Kidney (tissue), 14 donors: ENCODE data around the gene TEFM. TPM values are rescaled to one million over a fixed set of nuclear protein-coding genes. Genes with fewer than 3 reads are reported as not detected.

ENCODE experiments used
- DNase-seq, 5 donors: peaks; one replicate each; pipeline ENCODE4 v3.0.0-alpha.2; 2013 to 2020
- FAIRE-seq: peaks from 2 replicates; lab custom pipeline; 2012; peaks lifted over from hg19 to GRCh38; lab: Jason Lieb, UNC
- H3K27ac ChIP-seq, 2 donors: one replicate each; pipeline ENCODE4 v1.7.0; 2013; ENCODE audit warnings: low read depth in 2 of 2, low read length in 2 of 2, inconsistent platforms in 1 of 2
- H3K27me3 ChIP-seq: one replicate; pipeline ENCODE4 v1.7.1; 2013; ENCODE audit warnings: low read length, inconsistent platforms; ENCODE audit not compliant: control insufficient read depth, insufficient read depth
- H3K36me3 ChIP-seq, 3 donors: one replicate each; pipeline versions ENCODE4 v1.7.0 to v1.7.1; 2013; ENCODE audit warnings: low read length in 3 of 3, control low read depth in 1 of 3, inconsistent platforms in 1 of 3; ENCODE audit not compliant: insufficient read depth in 3 of 3, control insufficient read depth in 2 of 3
- H3K4me1 ChIP-seq, 3 donors: one replicate each; pipeline versions ENCODE4 v1.7.0 to v1.7.1; 2013; ENCODE audit warnings: low read length in 3 of 3, inconsistent platforms in 1 of 3, low read depth in 1 of 3; ENCODE audit not compliant: control insufficient read depth in 2 of 3, insufficient read depth in 2 of 3
- H3K4me3 ChIP-seq, 3 donors: one replicate each; pipeline versions ENCODE4 v1.7.0 to v1.8.1; 2013; ENCODE audit warnings: low read length in 3 of 3, control low read depth in 1 of 3, inconsistent platforms in 1 of 3
- H3K9ac ChIP-seq, 3 donors: one replicate each; pipeline versions ENCODE4 v1.7.0 to v1.7.1; 2013; ENCODE audit warnings: low read length in 3 of 3, control low read depth in 1 of 3, inconsistent platforms in 1 of 3
- H3K9me3 ChIP-seq, 3 donors: one replicate each; pipeline versions ENCODE4 v1.7.0 to v1.7.1; 2013; ENCODE audit warnings: low read length in 3 of 3, control low read depth in 1 of 3, inconsistent platforms in 1 of 3; ENCODE audit not compliant: control insufficient read depth in 2 of 3, insufficient read depth in 1 of 3
- CTCF ChIP-seq: IDR thresholded peaks from 3 replicates; pipeline ENCODE4 v1.5.1; 2012; ENCODE audit warnings: mild to moderate bottlenecking, moderate library complexity, borderline replicate concordance; ENCODE audit not compliant: insufficient read depth; ENCODE audit errors: extremely low read depth
- intact Hi-C: fragments of 100-400 bp; cut with DNase I; formaldehyde crosslinking; loops from one replicate; pipeline ENCODE4 v1.11.1; 2022
- polyA plus RNA-seq: library from polyadenylated mRNA; stranded (reverse); fragments of 350-450 nt; fragmentation: Illumina TruSeq; extraction: RNeasy Lipid Tissue Mini Kit (QIAGEN cat#74804); gene quantifications from one replicate; pipeline ENCODE4 v1.2.3, GENCODE V29; 2014; ENCODE audit warnings: low read depth, low replicate concordance; ENCODE audit not compliant: insufficient read depth
- total RNA-seq: library from RNA; stranded (reverse); fragmentation: NEBNext Ultra II Directional; extraction: Animal tissue kit (Norgen Biotek cat#: 25700); gene quantifications from one replicate; pipeline ENCODE4 v1.2.1, GENCODE V29; 2021
- donor health status: control.
- donor health status: control.
- donor health status: control.
- donor health status: control.
- donor health status: control.
- donor health status: DM: yes; HTN: yes; CAD: no.
- donor health status: Normal renal cell carcinoma (clear cell type).

Gene TEFM
- total and polyA plus RNA-seq, 2 donors from 2014 or later: 14.0 to 14.3 TPM

GRCh38 chr17:30952638-30953393, 46.8 kb upstream of the TEFM start:
- Histone ChIP-seq H3K27me3 (no peaks in the 10 kb centered on the region), H3K36me3 (no peaks in the 10 kb centered on the region), H3K4me1 (peaks cover 0 to 16% (median 0%) of the 10 kb centered on the region in 3 donors), H3K27ac (no peak overlapping the region), H3K4me3 (no peak overlapping the region), H3K9ac (no peak overlapping the region), H3K9me3 (no peaks in the 10 kb centered on the region)
- DNase-seq: peak in 1 of 5 donors; percentile 32
- TF ChIP-seq CTCF: no peak
- FAIRE-seq: no peak
- intact Hi-C loops: no loop called here

- FAIRE-seq (peak; percentile 56), DNase-seq (peak; percentile 26 to 87 (median 53))
- peak overlapping the region in 1 of 2 donors; percentile 47 for H3K27ac ChIP-seq
- no peaks in the 10 kb centered on the region for H3K9me3 ChIP-seq
- H3K27me3 ChIP-seq: no peaks in the 10 kb centered on the region
- no peaks in the 10 kb centered on the region for H3K36me3 ChIP-seq
- TF ChIP-seq CTCF: no peak
- H3K9ac ChIP-seq: no peak overlapping the region
- intact Hi-C loops: no loop called here
- peaks cover 0 to 11% (median 0%) of the 10 kb centered on the region in 3 donors for H3K4me1 ChIP-seq
- no peak overlapping the region for H3K4me3 ChIP-seq
Observed at GRCh38 chr17:30950669-30951399, 44.8 kb upstream of the TEFM start.

- Histone ChIP-seq H3K27ac (peak overlapping the region in 1 of 2 donors; percentile 47), H3K27me3 (no peaks in the 10 kb centered on the region), H3K9ac (no peak overlapping the region), H3K9me3 (no peaks in the 10 kb centered on the region), H3K4me1 (peaks cover 0 to 11% (median 0%) of the 10 kb centered on the region in 3 donors), H3K36me3 (no peaks in the 10 kb centered on the region), H3K4me3 (no peak overlapping the region)
- DNase-seq (no peak), FAIRE-seq (no peak)
- TF ChIP-seq CTCF: no peak
- intact Hi-C loops: no loop called here
Observed at GRCh38 chr17:30950189-30950588, 44.2 kb upstream of the TEFM start.
